ENCODE results near the gene OSBPL10. TPM values are rescaled to one million over a fixed set of nuclear protein-coding genes. Genes with fewer than 3 reads are reported as not detected.
A peak's percentile ranks its signal among the peaks of the same experiment; 100 is the strongest.

Gene OSBPL10
- total and polyA plus RNA-seq, 4 experiments from 2014 or later = 0.95 TPM; not detected in 3

- DNase-seq = no peak
- no peaks in the 10 kb centered on the region for H3K9me3 ChIP-seq (ENCODE audit: control insufficient read depth in 1 of 2, low read length in 2 of 2)
- Mint-ChIP-seq H3K9me3 (peaks cover 0 to 1% (median 0%) of the 10 kb centered on the region in 8 donors), H3K4me1 (no peaks in the 10 kb centered on the region), H3K36me3 (no peaks in the 10 kb centered on the region), H3K27ac (no peak overlapping the region), H3K27me3 (peaks cover 5 to 9% of the 10 kb centered on the region in 2 donors), H3K4me3 (no peak overlapping the region)
- H3K4me3 ChIP-seq (ENCODE audit: low read length in 2 of 2) = no peak overlapping the region
- no peak overlapping the region for H3K27ac ChIP-seq (ENCODE audit: low read depth, low read length)
- ChIA-PET POLR2A (ENCODE audit: partially characterized antibody) (no interaction called here), CTCF (ENCODE audit: partially characterized antibody) (interaction anchor here (1.0 kb wide), 1 partner anchor 9 kb away, joined by 3 read pairs; no protein-coding TSS in a partner anchor)
- no peaks in the 10 kb centered on the region for H3K27me3 ChIP-seq (ENCODE audit: insufficient read depth, low read length)
- H3K4me1 ChIP-seq (ENCODE audit: insufficient read depth, low read length) = no peaks in the 10 kb centered on the region
- intact Hi-C loops (cut with micrococcal nuclease) = no loop called here
- no peaks in the 10 kb centered on the region for H3K36me3 ChIP-seq (ENCODE audit: insufficient read depth, low read length)
Measured at GRCh38 chr3:31823184-31823583, 157.9 kb downstream of the OSBPL10 start.

DNA sequence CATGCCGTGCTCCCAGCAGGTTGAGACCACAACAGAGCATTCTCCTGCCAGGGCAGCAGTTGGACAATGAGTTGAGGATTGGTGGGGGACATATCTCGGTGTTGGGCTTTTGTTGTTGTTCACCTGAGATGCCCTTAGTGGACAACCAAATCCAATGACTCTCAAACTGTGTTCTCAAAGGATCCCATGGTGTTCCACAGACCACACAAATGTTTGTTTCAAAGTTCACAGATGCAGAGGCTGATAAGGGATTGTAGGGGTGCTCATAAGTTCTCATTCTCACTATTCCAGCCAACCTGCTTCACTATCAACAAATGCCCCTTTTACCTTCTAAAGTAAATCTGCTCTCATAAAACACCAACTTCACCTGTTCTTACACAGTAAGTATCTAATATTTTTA is 159.9 kb downstream of the OSBPL10 start:
- Histone ChIP-seq H3K4me3 (ENCODE audit: low read length in 2 of 2) (no peak overlapping the region), H3K9me3 (ENCODE audit: control insufficient read depth in 1 of 2, low read length in 2 of 2) (no peaks in the 10 kb centered on the region), H3K4me1 (ENCODE audit: insufficient read depth, low read length) (no peaks in the 10 kb centered on the region), H3K27me3 (ENCODE audit: insufficient read depth, low read length) (no peaks in the 10 kb centered on the region), H3K27ac (ENCODE audit: low read depth, low read length) (no peak overlapping the region), H3K36me3 (ENCODE audit: insufficient read depth, low read length) (no peaks in the 10 kb centered on the region)
- POLR2A ChIA-PET (ENCODE audit: partially characterized antibody) = no interaction called here
- no peak overlapping the region for H3K4me3 Mint-ChIP-seq
- intact Hi-C loops (cut with micrococcal nuclease) = no loop called here
- CTCF ChIA-PET (ENCODE audit: partially characterized antibody) = no interaction called here
- peaks cover 5 to 9% of the 10 kb centered on the region in 2 donors for H3K27me3 Mint-ChIP-seq
- no peak for DNase-seq
- H3K4me1 Mint-ChIP-seq = no peaks in the 10 kb centered on the region
- no peaks in the 10 kb centered on the region for H3K36me3 Mint-ChIP-seq
- peaks cover 0 to 1% (median 0%) of the 10 kb centered on the region in 8 donors for H3K9me3 Mint-ChIP-seq
- H3K27ac Mint-ChIP-seq = no peak overlapping the region

DNA sequence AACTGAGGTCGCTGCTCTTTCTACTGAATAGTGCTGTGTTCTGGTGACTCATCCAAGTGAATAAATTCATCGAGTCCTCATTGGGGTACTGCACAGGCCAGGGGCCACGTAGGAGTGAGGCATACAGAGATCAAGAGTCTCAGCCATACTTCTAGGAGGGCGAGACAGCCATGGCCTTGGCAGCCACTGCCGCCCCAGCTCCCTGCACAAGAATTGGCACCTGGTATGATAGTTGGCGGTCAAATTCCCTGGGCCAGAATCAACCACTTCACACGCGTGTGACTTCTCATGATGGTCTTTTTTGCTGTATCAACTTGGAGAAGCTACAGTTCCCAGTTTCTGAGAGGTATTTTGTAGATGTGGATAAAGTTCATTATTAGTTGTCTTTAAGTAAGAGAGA is 161.6 kb downstream of the OSBPL10 start:
- CTCF ChIA-PET (ENCODE audit: partially characterized antibody) = no interaction called here
- POLR2A ChIA-PET (ENCODE audit: partially characterized antibody) = no interaction called here
- H3K4me3 Mint-ChIP-seq = no peak overlapping the region
- no peak overlapping the region for H3K27ac Mint-ChIP-seq
- H3K27me3 Mint-ChIP-seq = peaks cover 2 to 3% of the 10 kb centered on the region in 2 donors
- no peak for DNase-seq
- H3K27me3 ChIP-seq (ENCODE audit: insufficient read depth, low read length) = no peaks in the 10 kb centered on the region
- no peaks in the 10 kb centered on the region for H3K9me3 ChIP-seq (ENCODE audit: control insufficient read depth in 1 of 2, low read length in 2 of 2)
- intact Hi-C loops (cut with micrococcal nuclease) = no loop called here
- no peak overlapping the region for H3K27ac ChIP-seq (ENCODE audit: low read depth, low read length)
- no peaks in the 10 kb centered on the region for H3K36me3 Mint-ChIP-seq
- no peaks in the 10 kb centered on the region for H3K4me1 Mint-ChIP-seq
- peaks cover 0 to 1% (median 0%) of the 10 kb centered on the region in 8 donors for H3K9me3 Mint-ChIP-seq
- H3K36me3 ChIP-seq (ENCODE audit: insufficient read depth, low read length) = no peaks in the 10 kb centered on the region
- no peak overlapping the region for H3K4me3 ChIP-seq (ENCODE audit: low read length in 2 of 2)
- H3K4me1 ChIP-seq (ENCODE audit: insufficient read depth, low read length) = no peaks in the 10 kb centered on the region

DNA sequence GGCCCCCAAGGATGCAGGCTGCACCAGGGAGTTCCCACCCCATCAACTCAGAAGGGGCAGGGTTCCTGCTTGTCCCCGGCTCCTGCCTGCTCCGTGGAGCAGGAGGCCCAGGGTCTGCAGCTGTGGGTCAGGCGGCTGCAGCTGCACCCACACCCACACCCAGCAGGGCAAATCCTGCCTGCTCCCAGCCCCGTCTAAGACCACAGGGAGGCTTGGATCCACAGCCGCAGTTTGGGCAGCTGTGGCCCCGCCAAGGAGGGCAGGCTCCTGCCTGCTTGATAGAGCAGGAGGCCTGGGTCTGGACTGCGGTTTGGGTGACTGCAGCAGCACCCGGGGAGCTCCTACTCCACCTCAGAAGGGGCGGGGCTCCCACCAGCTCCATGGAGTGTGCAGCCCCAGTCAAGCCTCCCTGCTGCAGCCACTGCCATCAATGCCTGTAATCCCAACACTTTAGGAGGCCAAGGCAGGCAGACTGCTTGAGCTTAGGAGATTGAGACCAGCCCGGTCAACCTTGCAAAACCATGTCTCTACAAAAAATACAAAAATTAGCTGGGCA is 163.6 kb downstream of the OSBPL10 start:
- ChIA-PET POLR2A (ENCODE audit: partially characterized antibody) (no interaction called here), CTCF (ENCODE audit: partially characterized antibody) (no interaction called here)
- no peaks in the 10 kb centered on the region for H3K4me1 Mint-ChIP-seq
- H3K36me3 Mint-ChIP-seq = no peaks in the 10 kb centered on the region
- Histone ChIP-seq H3K27me3 (ENCODE audit: insufficient read depth, low read length) (no peaks in the 10 kb centered on the region), H3K9me3 (ENCODE audit: control insufficient read depth in 1 of 2, low read length in 2 of 2) (no peaks in the 10 kb centered on the region), H3K36me3 (ENCODE audit: insufficient read depth, low read length) (no peaks in the 10 kb centered on the region), H3K4me3 (ENCODE audit: low read length in 2 of 2) (no peak overlapping the region), H3K27ac (ENCODE audit: low read depth, low read length) (no peak overlapping the region), H3K4me1 (ENCODE audit: insufficient read depth, low read length) (no peaks in the 10 kb centered on the region)
- peaks cover 2 to 3% of the 10 kb centered on the region in 2 donors for H3K27me3 Mint-ChIP-seq
- intact Hi-C loops (cut with micrococcal nuclease) = no loop called here
- H3K9me3 Mint-ChIP-seq = peaks cover 0 to 1% (median 0%) of the 10 kb centered on the region in 8 donors
- H3K4me3 Mint-ChIP-seq = no peak overlapping the region
- H3K27ac Mint-ChIP-seq = no peak overlapping the region
- no peak for DNase-seq

DNA sequence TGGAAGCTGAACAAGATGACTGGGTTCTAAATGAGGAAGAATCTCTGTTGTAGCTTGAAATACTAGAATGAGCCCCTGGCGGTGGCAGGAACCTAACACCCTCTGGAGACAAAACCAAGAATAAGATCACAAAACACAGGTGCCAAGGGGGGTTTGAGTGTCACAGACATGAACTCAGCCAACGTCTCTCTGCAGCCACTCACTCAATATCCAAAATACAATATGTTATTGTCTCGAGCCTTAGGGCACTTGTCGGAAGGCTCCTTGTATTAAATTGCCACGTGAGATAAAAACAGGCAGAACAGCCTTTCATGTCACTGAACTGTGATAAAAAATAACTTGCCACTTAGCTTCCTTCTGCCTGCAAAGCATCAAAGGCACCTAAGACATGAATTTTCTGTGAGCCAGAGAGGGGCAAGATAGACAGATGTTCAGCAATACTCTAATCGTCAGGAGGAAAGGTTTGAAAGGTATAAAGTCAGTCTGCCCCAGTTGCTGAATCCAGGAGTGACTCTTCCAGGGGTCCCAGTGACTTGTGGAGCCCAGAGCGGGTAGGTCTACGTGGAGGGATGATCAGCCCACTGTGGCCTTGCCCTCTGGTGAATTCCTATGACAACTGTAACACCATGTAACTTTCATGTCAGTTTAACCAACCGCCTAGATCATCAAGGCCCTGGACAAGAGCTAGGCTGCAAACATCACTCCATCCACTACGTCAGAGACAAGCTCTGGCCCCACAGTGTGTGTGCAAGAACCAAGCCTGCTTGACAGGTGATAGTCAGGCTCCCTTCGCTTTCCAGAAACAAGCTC is 165.2 kb downstream of the OSBPL10 start:
- H3K27ac ChIP-seq (ENCODE audit: low read depth, low read length) = no peak overlapping the region
- H3K36me3 ChIP-seq (ENCODE audit: insufficient read depth, low read length) = no peaks in the 10 kb centered on the region
- H3K36me3 Mint-ChIP-seq = no peaks in the 10 kb centered on the region

DNA sequence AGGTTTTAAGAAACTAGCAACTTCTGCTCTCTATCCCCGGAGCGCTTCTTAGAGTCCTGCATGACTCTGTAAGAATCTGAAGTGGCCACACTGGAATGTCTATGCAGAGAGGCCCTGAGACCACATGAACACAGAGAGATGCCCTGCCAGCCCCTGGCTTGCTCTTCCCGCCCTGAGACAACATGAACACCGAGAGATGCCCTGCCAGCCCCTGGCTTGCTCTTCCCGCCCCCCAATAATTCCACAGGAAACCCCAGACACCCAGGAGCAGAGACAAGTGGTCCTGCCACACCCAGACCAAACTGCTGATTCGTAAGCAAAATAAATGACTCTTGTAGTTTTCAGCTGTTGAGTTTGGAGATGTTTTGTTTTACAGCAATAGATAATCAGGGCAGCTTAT is 166.1 kb downstream of the OSBPL10 start:
- Histone ChIP-seq H3K9me3 (ENCODE audit: control insufficient read depth in 1 of 2, low read length in 2 of 2) (no peaks in the 10 kb centered on the region), H3K4me3 (ENCODE audit: low read length in 2 of 2) (no peak overlapping the region), H3K4me1 (ENCODE audit: insufficient read depth, low read length) (no peaks in the 10 kb centered on the region), H3K36me3 (ENCODE audit: insufficient read depth, low read length) (no peaks in the 10 kb centered on the region), H3K27me3 (ENCODE audit: insufficient read depth, low read length) (no peaks in the 10 kb centered on the region), H3K27ac (ENCODE audit: low read depth, low read length) (no peak overlapping the region)
- Mint-ChIP-seq H3K27me3 (peaks cover 2 to 3% of the 10 kb centered on the region in 2 donors), H3K36me3 (no peaks in the 10 kb centered on the region), H3K4me3 (no peak overlapping the region), H3K27ac (peak overlapping the region in 1 of 7 donors; percentile 39), H3K4me1 (peaks cover 0 to 2% (median 0%) of the 10 kb centered on the region in 4 donors), H3K9me3 (peaks cover 0 to 1% (median 0%) of the 10 kb centered on the region in 8 donors)
- intact Hi-C loops (cut with micrococcal nuclease) = no loop called here
- ChIA-PET CTCF (ENCODE audit: partially characterized antibody) (no interaction called here), POLR2A (ENCODE audit: partially characterized antibody) (no interaction called here)
- DNase-seq = no peak

More for the DNA sequence above, 165.2 kb downstream of the OSBPL10 start:
- no peaks in the 10 kb centered on the region for H3K4me1 Mint-ChIP-seq
- peak in 3 of 5 donors; percentile 2 to 13 (median 6) for DNase-seq
- H3K27me3 ChIP-seq (ENCODE audit: insufficient read depth, low read length) = no peaks in the 10 kb centered on the region
- ChIA-PET POLR2A (ENCODE audit: partially characterized antibody) (no interaction called here), CTCF (ENCODE audit: partially characterized antibody) (interaction anchor here (0.6 kb wide), 1 partner anchor 93 kb away, joined by 3 read pairs; no protein-coding TSS in a partner anchor)
- no peak overlapping the region for H3K27ac Mint-ChIP-seq
- intact Hi-C loops (cut with micrococcal nuclease) = no loop called here
- no peaks in the 10 kb centered on the region for H3K9me3 ChIP-seq (ENCODE audit: control insufficient read depth in 1 of 2, low read length in 2 of 2)
- no peak overlapping the region for H3K4me3 ChIP-seq (ENCODE audit: low read length in 2 of 2)
- H3K9me3 Mint-ChIP-seq = peaks cover 0 to 1% (median 0%) of the 10 kb centered on the region in 8 donors
- peak overlapping the region in 1 of 8 donors; percentile 38 for H3K4me3 Mint-ChIP-seq
- H3K4me1 ChIP-seq (ENCODE audit: insufficient read depth, low read length) = no peaks in the 10 kb centered on the region
- peaks cover 2 to 3% of the 10 kb centered on the region in 2 donors for H3K27me3 Mint-ChIP-seq

DNA sequence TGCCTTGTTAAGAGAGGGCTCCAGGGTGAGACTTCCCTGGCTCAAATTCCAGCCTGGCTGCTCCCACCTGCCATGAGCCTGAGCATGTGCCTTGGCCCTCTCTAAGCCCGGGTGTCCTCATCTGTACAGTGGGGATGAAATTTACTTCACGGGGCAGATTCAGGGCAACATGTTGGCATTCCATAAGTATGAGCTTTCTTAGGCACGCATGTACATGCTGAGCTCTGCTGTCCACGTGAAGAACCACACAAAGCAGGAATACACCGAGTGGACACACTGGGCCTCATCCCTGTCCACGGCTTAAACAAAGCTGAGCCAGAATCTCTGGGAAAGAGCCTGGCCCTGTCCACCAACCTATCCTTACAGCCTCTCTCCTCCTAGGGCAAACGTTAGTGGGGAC is 167.4 kb downstream of the OSBPL10 start:
- DNase-seq = no peak
- ChIA-PET POLR2A (ENCODE audit: partially characterized antibody) (no interaction called here), CTCF (ENCODE audit: partially characterized antibody) (no interaction called here)
- Histone ChIP-seq H3K9me3 (ENCODE audit: control insufficient read depth in 1 of 2, low read length in 2 of 2) (no peaks in the 10 kb centered on the region), H3K4me1 (ENCODE audit: insufficient read depth, low read length) (no peaks in the 10 kb centered on the region), H3K27me3 (ENCODE audit: insufficient read depth, low read length) (no peaks in the 10 kb centered on the region), H3K27ac (ENCODE audit: low read depth, low read length) (no peak overlapping the region), H3K4me3 (ENCODE audit: low read length in 2 of 2) (no peak overlapping the region), H3K36me3 (ENCODE audit: insufficient read depth, low read length) (no peaks in the 10 kb centered on the region)
- peaks cover 0 to 2% (median 0%) of the 10 kb centered on the region in 4 donors for H3K4me1 Mint-ChIP-seq
- no peak overlapping the region for H3K4me3 Mint-ChIP-seq
- no peaks in the 10 kb centered on the region for H3K36me3 Mint-ChIP-seq
- H3K27ac Mint-ChIP-seq = no peak overlapping the region
- H3K9me3 Mint-ChIP-seq = peaks cover 0 to 1% (median 0%) of the 10 kb centered on the region in 8 donors
- H3K27me3 Mint-ChIP-seq = no peaks in the 10 kb centered on the region
- intact Hi-C loops (cut with micrococcal nuclease) = no loop called here
